Measurements from ENCODE around the gene ULK1.

The ULK1 gene

GRCh38 chr12:131915000-131915689, 20.7 kb downstream of the ULK1 start:
- no peak overlapping the region for H3K27ac Mint-ChIP-seq
- no peak for DNase-seq

GRCh38 chr12:131915823-131916222, 21.4 kb downstream of the ULK1 start:
- no peaks in the 10 kb centered on the region for H3K4me1 Mint-ChIP-seq
- ATAC-seq (replicated peaks) (no peak), DNase-seq (no peak)
- H3K9me3 Mint-ChIP-seq = no peaks in the 10 kb centered on the region
- no peak overlapping the region for H3K4me3 Mint-ChIP-seq
- peaks cover 15 to 30% of the 10 kb centered on the region in 2 donors for H3K36me3 Mint-ChIP-seq
- no peaks in the 10 kb centered on the region for H3K27me3 Mint-ChIP-seq
- H3K27ac Mint-ChIP-seq = no peak overlapping the region

More at GRCh38 chr12:131915000-131915689, 20.7 kb downstream of the ULK1 start:
- peaks cover 12 to 30% of the 10 kb centered on the region in 2 donors for H3K36me3 Mint-ChIP-seq
- H3K4me1 Mint-ChIP-seq = no peaks in the 10 kb centered on the region
- H3K9me3 Mint-ChIP-seq = no peaks in the 10 kb centered on the region
- no peak overlapping the region for H3K4me3 Mint-ChIP-seq
- no peak for ATAC-seq (replicated peaks)
- H3K27me3 Mint-ChIP-seq = no peaks in the 10 kb centered on the region

DNA sequence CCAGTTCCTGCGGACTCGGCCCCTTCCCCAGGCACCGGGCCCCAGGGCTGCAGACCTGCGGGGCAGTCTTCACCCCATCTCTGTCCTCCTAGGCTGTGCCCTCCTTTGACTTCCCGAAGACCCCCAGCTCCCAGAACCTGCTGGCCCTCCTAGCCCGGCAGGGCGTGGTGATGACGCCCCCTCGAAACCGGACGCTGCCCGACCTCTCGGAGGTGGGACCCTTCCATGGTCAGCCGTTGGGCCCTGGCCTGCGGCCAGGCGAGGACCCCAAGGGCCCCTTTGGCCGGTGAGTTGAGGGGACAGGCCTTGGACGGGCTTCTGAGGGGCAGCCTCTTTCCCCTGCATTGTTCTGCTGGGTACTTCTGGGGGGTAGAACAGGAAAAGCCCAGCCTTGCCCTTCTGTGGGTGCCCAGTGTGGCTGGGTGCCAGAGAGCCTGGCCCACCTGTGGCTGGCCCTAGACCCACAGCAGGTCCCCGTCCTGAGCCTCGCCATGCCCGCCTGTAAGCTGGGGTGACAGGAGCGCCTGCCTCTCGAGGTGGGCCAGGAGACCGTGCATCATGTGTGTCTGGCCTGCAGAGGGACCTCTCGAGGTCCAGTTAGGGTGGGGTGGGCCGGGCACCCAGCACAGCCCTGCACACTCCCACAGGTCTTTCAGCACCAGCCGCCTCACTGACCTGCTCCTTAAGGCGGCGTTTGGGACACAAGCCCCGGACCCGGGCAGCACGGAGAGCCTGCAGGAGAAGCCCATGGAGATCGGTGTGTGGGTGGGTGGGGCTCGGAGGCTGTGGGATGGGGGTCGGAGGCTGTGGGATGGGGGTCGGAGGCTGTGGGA, 22.1 kb downstream of the ULK1 start:
- no peaks in the 10 kb centered on the region for H3K4me1 Mint-ChIP-seq
- ATAC-seq (replicated peaks) = no peak
- H3K9me3 Mint-ChIP-seq = no peaks in the 10 kb centered on the region

DNA sequence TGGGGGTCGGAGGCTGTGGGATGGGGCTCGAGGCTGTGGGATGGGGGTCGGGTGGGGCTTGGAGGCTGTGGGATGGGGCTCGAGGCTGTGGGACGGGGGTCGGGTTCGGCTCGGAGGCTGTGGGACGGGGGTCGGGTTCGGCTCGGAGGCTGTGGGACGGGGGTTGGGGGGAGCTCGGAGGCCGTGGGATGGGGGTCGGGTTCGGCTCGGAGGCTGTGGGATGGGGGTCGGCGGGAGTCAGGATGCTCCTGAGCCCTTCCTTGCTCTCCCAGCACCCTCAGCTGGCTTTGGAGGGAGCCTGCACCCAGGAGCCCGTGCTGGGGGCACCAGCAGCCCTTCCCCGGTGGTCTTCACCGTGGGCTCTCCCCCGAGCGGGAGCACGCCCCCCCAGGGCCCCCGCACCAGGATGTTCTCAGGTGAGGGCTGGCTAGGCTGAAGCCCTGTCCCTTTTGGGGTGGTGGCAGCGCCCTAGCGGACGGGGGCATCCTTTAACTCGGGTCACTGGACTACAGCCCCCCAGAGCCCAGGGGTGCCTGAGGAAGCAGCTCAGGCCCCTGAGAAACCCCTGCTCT, 22.8 kb downstream of the ULK1 start:
- Mint-ChIP-seq H3K27me3 (no peaks in the 10 kb centered on the region), H3K27ac (no peak overlapping the region), H3K4me3 (no peak overlapping the region), H3K4me1 (no peaks in the 10 kb centered on the region), H3K36me3 (peaks cover 11 to 23% of the 10 kb centered on the region in 2 donors), H3K9me3 (no peaks in the 10 kb centered on the region)
- DNase-seq (no peak), ATAC-seq (replicated peaks) (no peak)

More for the DNA sequence above, 22.1 kb downstream of the ULK1 start:
- no peaks in the 10 kb centered on the region for H3K27me3 Mint-ChIP-seq
- H3K36me3 Mint-ChIP-seq = peaks cover 15 to 26% of the 10 kb centered on the region in 2 donors
- no peak overlapping the region for H3K4me3 Mint-ChIP-seq
- no peak for DNase-seq
- no peak overlapping the region for H3K27ac Mint-ChIP-seq

DNA sequence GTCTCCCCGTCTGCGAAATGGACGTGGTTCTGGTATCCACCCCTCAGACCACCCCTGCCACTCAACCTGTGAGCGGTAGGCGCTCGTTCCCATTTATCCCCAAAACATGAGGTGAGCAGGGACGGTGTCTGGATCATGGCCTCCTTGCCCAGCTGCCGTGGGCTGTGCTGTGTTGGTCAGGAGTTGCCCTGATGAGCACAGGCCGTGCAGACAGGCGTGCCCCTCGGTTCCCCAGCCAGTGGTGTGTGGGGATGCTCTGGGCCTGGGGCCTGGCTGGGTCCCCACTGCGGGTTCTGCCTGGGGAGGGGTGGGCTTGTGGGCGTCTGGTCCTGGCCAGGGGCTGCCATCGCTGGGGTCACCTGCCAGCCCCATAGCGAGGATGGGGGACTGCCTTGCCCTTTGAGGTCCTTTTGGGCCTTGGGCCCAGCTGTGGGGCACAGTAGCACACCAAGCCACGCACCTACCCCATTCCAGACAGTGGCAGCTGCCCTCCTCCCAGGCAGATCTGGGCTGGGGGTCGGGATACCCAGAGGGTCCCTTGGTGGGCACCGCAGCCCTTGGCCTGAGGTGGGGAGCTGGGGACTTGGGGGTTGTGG, 23.4 kb downstream of the ULK1 start:
- peaks cover 3 to 5% of the 10 kb centered on the region in 2 donors for H3K4me1 Mint-ChIP-seq
- H3K9me3 Mint-ChIP-seq = no peaks in the 10 kb centered on the region
- DNase-seq (no peak), ATAC-seq (replicated peaks) (no peak)
- H3K4me3 Mint-ChIP-seq = no peak overlapping the region
- no peak overlapping the region for H3K27ac Mint-ChIP-seq
- no peaks in the 10 kb centered on the region for H3K27me3 Mint-ChIP-seq
- H3K36me3 Mint-ChIP-seq = peaks cover 11 to 23% of the 10 kb centered on the region in 2 donors

DNA sequence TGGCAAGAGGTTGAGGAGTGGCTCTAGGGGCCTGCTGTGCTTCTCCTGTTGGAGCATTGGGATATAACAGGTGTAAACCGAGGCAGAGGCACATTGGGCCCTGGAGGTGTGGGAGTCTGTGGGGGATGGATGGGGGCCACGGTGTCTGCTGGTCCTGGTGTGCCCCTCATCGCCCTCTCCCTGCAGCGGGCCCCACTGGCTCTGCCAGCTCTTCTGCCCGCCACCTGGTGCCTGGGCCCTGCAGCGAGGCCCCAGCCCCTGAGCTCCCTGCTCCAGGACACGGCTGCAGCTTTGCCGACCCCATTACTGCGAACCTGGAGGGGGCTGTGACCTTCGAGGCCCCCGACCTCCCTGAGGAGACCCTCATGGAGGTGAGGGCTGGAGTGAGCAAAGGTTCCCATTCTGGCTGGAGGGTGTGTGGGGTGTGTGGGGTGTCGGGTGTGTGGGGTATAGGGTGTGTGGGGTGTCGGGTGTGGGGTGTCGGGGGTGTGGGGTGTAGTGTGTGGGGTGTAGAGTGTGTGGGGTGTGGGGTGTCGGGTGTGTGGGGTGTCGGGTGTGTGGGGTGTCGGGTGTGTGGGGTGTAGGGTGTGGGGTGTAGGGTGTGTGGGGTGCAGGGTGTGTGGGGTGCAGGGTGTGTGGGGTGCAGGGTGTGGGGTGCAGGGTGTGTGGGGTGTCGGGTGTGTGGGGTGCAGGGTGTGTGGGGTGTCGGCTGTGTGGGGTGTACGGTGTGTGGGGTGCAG, 24.1 kb downstream of the ULK1 start:
- Mint-ChIP-seq H3K4me1 (peaks cover 7 to 11% of the 10 kb centered on the region in 2 donors), H3K27ac (no peak overlapping the region), H3K4me3 (no peak overlapping the region), H3K9me3 (no peaks in the 10 kb centered on the region), H3K36me3 (peaks cover 11 to 23% of the 10 kb centered on the region in 2 donors), H3K27me3 (no peaks in the 10 kb centered on the region)
- ATAC-seq (replicated peaks) = no peak
- no peak for DNase-seq

GRCh38 chr12:131919051-131919347, 24.6 kb downstream of the ULK1 start:
- ATAC-seq (replicated peaks) = no peak
- no peak for DNase-seq
- H3K9me3 Mint-ChIP-seq = no peaks in the 10 kb centered on the region
- H3K27ac Mint-ChIP-seq = no peak overlapping the region
- H3K36me3 Mint-ChIP-seq = peaks cover 11 to 23% of the 10 kb centered on the region in 2 donors
- no peaks in the 10 kb centered on the region for H3K27me3 Mint-ChIP-seq
- peaks cover 7 to 12% of the 10 kb centered on the region in 2 donors for H3K4me1 Mint-ChIP-seq
- no peak overlapping the region for H3K4me3 Mint-ChIP-seq

DNA sequence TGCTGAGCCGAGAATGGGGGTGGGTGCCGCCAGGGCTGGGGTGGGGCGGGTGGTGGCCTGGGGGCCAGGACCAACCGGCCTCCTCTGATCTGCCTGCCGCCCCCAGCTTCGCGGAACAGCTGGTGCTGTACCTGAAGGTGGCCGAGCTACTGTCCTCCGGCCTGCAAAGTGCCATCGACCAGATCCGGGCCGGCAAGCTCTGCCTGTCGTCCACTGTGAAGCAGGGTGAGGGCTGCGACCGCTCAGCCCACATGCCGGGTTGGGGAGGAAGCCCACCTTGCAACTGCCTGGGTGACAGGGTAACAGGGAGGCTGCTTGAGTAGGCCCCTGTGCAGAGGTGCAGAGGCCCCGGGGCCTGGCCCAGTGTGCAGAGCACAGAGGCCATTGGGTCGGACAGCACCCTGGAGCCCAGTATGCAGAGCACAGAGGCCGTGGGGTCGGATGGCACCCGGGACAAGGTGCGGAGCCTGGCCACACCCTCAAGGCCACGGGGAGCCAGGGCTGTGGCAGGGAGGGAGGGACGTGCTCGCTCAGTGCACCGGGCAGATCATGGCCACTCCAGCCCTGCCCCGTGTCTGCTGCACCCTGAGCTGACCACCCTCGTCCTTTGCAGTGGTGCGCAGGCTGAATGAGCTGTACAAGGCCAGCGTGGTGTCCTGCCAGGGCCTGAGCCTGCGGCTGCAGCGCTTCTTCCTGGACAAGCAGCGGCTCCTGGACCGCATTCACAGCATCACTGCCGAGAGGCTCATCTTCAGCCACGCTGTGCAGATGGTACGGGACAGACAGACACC, 25.1 kb downstream of the ULK1 start:
- Mint-ChIP-seq H3K27me3 (no peaks in the 10 kb centered on the region), H3K9me3 (no peaks in the 10 kb centered on the region), H3K36me3 (peaks cover 11 to 19% of the 10 kb centered on the region in 2 donors), H3K4me3 (no peak overlapping the region), H3K27ac (no peak overlapping the region), H3K4me1 (peaks cover 11 to 18% of the 10 kb centered on the region in 2 donors)
- ATAC-seq (replicated peaks) (no peak), DNase-seq (no peak)

GRCh38 chr12:131920157-131920508, 25.7 kb downstream of the ULK1 start:
- Mint-ChIP-seq H3K27me3 (no peaks in the 10 kb centered on the region), H3K36me3 (peaks cover 9 to 15% of the 10 kb centered on the region in 2 donors), H3K4me3 (no peak overlapping the region), H3K4me1 (peaks cover 15 to 24% of the 10 kb centered on the region in 2 donors), H3K9me3 (no peaks in the 10 kb centered on the region), H3K27ac (no peak overlapping the region)
- DNase-seq (no peak), ATAC-seq (replicated peaks) (no peak)

GRCh38 chr12:131920902-131921840, 26.7 kb downstream of the ULK1 start:
- H3K36me3 Mint-ChIP-seq = peaks cover 7 to 10% of the 10 kb centered on the region in 2 donors
- DNase-seq (no peak), ATAC-seq (replicated peaks) (no peak)
- no peak overlapping the region for H3K4me3 Mint-ChIP-seq
- no peak overlapping the region for H3K27ac Mint-ChIP-seq
- H3K27me3 Mint-ChIP-seq = no peaks in the 10 kb centered on the region
- H3K4me1 Mint-ChIP-seq = peaks cover 15 to 25% of the 10 kb centered on the region in 2 donors
- H3K9me3 Mint-ChIP-seq = no peaks in the 10 kb centered on the region

DNA sequence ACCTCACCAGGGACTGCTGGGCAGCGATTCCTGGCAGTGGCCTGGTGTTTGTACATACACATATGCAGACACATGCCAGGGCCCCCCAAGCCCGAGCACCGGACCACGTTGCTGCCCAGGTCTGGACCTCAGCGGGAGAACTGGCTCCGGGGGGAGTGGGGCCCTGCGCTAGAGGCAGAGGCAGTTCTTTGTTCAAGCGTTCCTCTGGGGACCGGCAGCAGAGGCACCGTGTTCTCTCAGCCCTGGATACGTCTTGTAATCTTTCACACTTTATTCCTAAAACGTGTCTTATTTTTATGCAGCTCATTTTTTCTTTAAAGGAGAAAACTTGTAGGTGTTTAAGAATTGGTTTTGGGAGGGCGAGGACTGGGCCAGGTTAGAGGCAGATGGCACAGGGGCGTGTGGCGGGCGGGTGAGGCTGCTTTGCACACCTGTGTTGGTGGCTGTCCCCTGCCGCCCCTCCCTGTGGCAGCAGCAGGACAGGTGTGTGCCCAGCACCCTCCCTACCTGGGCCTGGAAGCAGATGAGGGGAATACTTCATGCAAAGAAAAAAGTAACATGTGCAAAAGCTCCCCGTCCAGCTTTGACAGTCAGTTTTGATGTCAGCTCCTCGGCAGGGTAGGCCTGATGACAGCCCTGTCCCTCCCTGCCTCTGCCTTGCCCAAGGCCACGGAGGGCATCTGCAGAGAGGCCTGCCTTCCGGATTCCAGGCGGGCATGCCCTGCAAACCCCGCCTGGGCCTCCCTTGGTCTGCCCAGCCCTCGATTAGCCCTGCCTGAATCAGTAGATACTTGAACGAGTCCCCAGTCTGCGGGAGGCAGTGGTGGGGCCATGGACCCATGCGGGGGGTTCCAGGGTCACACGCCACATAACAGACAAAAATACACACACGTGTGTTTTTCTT, 27.7 kb downstream of the ULK1 start:
- no peaks in the 10 kb centered on the region for H3K27me3 Mint-ChIP-seq

GRCh38 chr12:131922772-131923171, 28.4 kb downstream of the ULK1 start:
- Mint-ChIP-seq H3K9me3 (no peaks in the 10 kb centered on the region), H3K4me1 (peaks cover 19 to 29% of the 10 kb centered on the region in 2 donors), H3K4me3 (no peak overlapping the region), H3K27ac (no peak overlapping the region), H3K27me3 (no peaks in the 10 kb centered on the region), H3K36me3 (peaks cover 3 to 5% of the 10 kb centered on the region in 2 donors)
- DNase-seq (no peak), ATAC-seq (replicated peaks) (no peak)

More for the DNA sequence above, 27.7 kb downstream of the ULK1 start:
- DNase-seq = no peak
- Mint-ChIP-seq H3K4me1 (peaks cover 16 to 25% of the 10 kb centered on the region in 2 donors), H3K9me3 (no peaks in the 10 kb centered on the region), H3K4me3 (no peak overlapping the region), H3K27ac (no peak overlapping the region), H3K36me3 (peaks cover 3 to 5% of the 10 kb centered on the region in 2 donors)
- ATAC-seq (replicated peaks) = no peak
